Measurements from ENCODE around the gene PRRT2. TPM values are rescaled to one million over a fixed set of nuclear protein-coding genes. Genes with fewer than 3 reads are reported as not detected.

The PRRT2 gene
- total RNA-seq, 1 donor from 2014 or later = 24.7 TPM

- Mint-ChIP-seq H3K4me1 (peaks cover 16% of the 10 kb centered on the region), H3K9me3 (no peaks in the 10 kb centered on the region), H3K36me3 (no peaks in the 10 kb centered on the region), H3K4me3 (no peak overlapping the region), H3K27me3 (ENCODE audit: low read depth) (no peaks in the 10 kb centered on the region), H3K27ac (no peak overlapping the region)
- DNase-seq (ENCODE audit: low spot score in 2 of 2, unreplicated experiment in 2 of 2) = no peak
- TF ChIP-seq, protein P1, sequence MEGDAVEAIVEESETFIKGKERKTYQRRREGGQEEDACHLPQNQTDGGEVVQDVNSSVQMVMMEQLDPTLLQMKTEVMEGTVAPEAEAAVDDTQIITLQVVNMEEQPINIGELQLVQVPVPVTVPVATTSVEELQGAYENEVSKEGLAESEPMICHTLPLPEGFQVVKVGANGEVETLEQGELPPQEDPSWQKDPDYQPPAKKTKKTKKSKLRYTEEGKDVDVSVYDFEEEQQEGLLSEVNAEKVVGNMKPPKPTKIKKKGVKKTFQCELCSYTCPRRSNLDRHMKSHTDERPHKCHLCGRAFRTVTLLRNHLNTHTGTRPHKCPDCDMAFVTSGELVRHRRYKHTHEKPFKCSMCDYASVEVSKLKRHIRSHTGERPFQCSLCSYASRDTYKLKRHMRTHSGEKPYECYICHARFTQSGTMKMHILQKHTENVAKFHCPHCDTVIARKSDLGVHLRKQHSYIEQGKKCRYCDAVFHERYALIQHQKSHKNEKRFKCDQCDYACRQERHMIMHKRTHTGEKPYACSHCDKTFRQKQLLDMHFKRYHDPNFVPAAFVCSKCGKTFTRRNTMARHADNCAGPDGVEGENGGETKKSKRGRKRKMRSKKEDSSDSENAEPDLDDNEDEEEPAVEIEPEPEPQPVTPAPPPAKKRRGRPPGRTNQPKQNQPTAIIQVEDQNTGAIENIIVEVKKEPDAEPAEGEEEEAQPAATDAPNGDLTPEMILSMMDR (IDR thresholded peaks at IDR 0.05; ENCODE audit: unreplicated experiment) = no peak
These were observed 40.7 kb downstream of the PRRT2 start for GRCh38 chr16:29852654-29853053.

- no peaks in the 10 kb centered on the region for H3K27me3 Mint-ChIP-seq (ENCODE audit: low read depth)
- H3K36me3 Mint-ChIP-seq = peaks cover 6% of the 10 kb centered on the region
- no peak overlapping the region for H3K4me3 Mint-ChIP-seq
- H3K27ac Mint-ChIP-seq = no peak overlapping the region
- H3K4me1 Mint-ChIP-seq = peaks cover 6% of the 10 kb centered on the region
- TF ChIP-seq, protein P1 (IDR thresholded peaks at IDR 0.05; ENCODE audit: unreplicated experiment) = no peak
- no peak for DNase-seq (ENCODE audit: low spot score in 2 of 2, unreplicated experiment in 2 of 2)
- H3K9me3 Mint-ChIP-seq = no peaks in the 10 kb centered on the region
These were observed 42.6 kb downstream of the PRRT2 start for GRCh38 chr16:29854520-29855100.

DNA sequence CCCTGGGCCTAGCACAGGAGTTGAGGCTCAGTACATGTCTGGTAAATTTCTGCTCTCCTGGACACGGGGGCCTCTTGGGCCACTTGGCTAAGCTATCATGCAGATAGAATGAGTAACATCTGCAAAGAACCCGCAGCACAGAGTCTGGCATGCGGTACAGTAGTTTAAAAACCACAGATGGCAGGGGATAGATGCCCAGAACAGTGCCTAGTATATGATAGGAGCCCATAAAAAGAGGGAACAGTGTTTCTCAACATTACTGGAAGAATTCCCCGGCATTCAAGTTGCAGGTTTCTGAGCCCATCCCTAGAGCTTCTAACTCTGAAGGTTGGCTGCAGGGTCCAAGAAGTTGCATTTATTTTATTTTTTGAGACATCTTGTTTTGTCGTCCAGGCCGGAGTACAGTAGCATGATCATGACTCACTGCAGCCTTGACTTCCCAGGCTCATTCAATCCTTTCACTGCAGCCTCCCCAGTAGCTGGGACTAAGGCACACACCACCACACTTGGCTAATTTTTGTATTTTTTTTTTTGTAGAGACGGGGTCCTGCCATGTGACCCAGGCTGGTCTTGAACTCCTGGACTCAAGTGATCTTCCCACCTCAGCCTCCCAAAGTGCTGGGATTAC, 45.3 kb downstream of the PRRT2 start:
- Mint-ChIP-seq H3K4me1 (peaks cover 6% of the 10 kb centered on the region), H3K4me3 (no peak overlapping the region), H3K27me3 (ENCODE audit: low read depth) (no peaks in the 10 kb centered on the region), H3K9me3 (no peaks in the 10 kb centered on the region), H3K36me3 (peaks cover 11% of the 10 kb centered on the region), H3K27ac (no peak overlapping the region)
- no peak for DNase-seq (ENCODE audit: low spot score in 2 of 2, unreplicated experiment in 2 of 2)
- TF ChIP-seq, protein P1 (IDR thresholded peaks at IDR 0.05; ENCODE audit: unreplicated experiment) = no peak

GRCh38 chr16:29858149-29858849, 46.3 kb downstream of the PRRT2 start:
- DNase-seq (ENCODE audit: low spot score in 2 of 2, unreplicated experiment in 2 of 2) = no peak
- TF ChIP-seq, protein P1 (IDR thresholded peaks at IDR 0.05; ENCODE audit: unreplicated experiment) = no peak
- Mint-ChIP-seq H3K27me3 (ENCODE audit: low read depth) (no peaks in the 10 kb centered on the region), H3K4me3 (no peak overlapping the region), H3K27ac (no peak overlapping the region), H3K9me3 (no peaks in the 10 kb centered on the region), H3K4me1 (peaks cover 8% of the 10 kb centered on the region), H3K36me3 (peaks cover 11% of the 10 kb centered on the region)

GRCh38 chr16:29858974-29859373, 47.0 kb downstream of the PRRT2 start:
- Mint-ChIP-seq H3K36me3 (peaks cover 11% of the 10 kb centered on the region), H3K4me3 (no peak overlapping the region), H3K27ac (no peak overlapping the region), H3K4me1 (peaks cover 9% of the 10 kb centered on the region), H3K9me3 (no peaks in the 10 kb centered on the region), H3K27me3 (ENCODE audit: low read depth) (no peaks in the 10 kb centered on the region)
- no peak for DNase-seq (ENCODE audit: low spot score in 2 of 2, unreplicated experiment in 2 of 2)
- TF ChIP-seq, protein P1 (IDR thresholded peaks at IDR 0.05; ENCODE audit: unreplicated experiment) = no peak
